ENCODE results near the gene SPZ1.

The SPZ1 gene

DNA sequence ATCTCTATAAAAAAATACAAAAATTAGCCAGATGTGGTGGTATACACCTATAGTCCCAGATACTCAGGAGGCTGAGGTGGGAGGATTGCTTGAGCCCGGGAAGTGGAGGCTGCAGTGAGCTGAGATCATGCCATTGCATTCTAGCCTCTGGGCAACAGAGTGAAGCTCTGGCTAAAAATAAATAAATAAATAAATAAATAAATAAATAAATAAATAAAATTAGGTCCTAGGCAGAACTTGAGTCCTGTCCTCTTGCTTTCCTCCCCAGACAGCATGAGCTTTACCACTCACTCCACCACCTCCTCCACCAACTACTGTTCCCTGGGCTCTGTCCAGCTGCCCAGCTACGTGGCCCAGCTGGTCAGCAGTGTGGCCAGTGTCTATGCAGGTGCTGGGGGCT lies 31.6 kb upstream of the SPZ1 start:
- Histone ChIP-seq H2BK12ac (ENCODE audit: low read length in 2 of 2) (no peak overlapping the region), H3K4me1 (ENCODE audit: control insufficient read depth, insufficient read depth, low read depth, low read length) (no peaks in the 10 kb centered on the region), H3K4me3 (ENCODE audit: insufficient read depth in 1 of 2, low read depth in 1 of 2, low read length in 2 of 2) (no peak overlapping the region), H2BK5ac (ENCODE audit: low read depth, low read length, poor library complexity, severe bottlenecking) (no peak overlapping the region), H2AK5ac (ENCODE audit: low read length, severe bottlenecking) (no peak overlapping the region), H3K36me3 (ENCODE audit: control insufficient read depth in 1 of 2, insufficient read depth in 2 of 2, low read depth in 1 of 2, low read length in 2 of 2) (no peaks in the 10 kb centered on the region), H4K91ac (ENCODE audit: low read length) (no peak overlapping the region), H3K14ac (ENCODE audit: low read length in 2 of 2) (no peak overlapping the region), H3K27me3 (ENCODE audit: control insufficient read depth in 1 of 2, insufficient read depth in 1 of 2, low read length in 2 of 2) (peaks cover 0 to 20% of the 10 kb centered on the region in 2 experiments), H3K4me2 (ENCODE audit: low read length, poor library complexity, severe bottlenecking) (no peak overlapping the region), H3K9me3 (ENCODE audit: control insufficient read depth, low read length) (no peaks in the 10 kb centered on the region), H3K23ac (ENCODE audit: low read length in 2 of 2) (no peak overlapping the region), H3K79me1 (replicated peaks; ENCODE audit: low read length, poor library complexity, severe bottlenecking) (no peaks in the 10 kb centered on the region), H2BK120ac (ENCODE audit: low read depth, low read length) (no peak overlapping the region), H3K9ac (ENCODE audit: low read length) (no peak overlapping the region), H3K27ac (ENCODE audit: low read length, poor library complexity, severe bottlenecking) (no peak overlapping the region), H2BK15ac (ENCODE audit: low read depth, poor library complexity, severe bottlenecking) (no peak overlapping the region), H2AFZ (ENCODE audit: low read depth, low read length) (no peak overlapping the region), H3K4ac (ENCODE audit: low read depth in 1 of 2, low read length in 2 of 2) (no peak overlapping the region), H3K18ac (ENCODE audit: low read depth in 1 of 2, low read length in 2 of 2) (no peak overlapping the region), H4K8ac (ENCODE audit: low read length) (no peak overlapping the region)
- 54% methylated on average over 2 of the region's 2 CpGs for WGBS
- no peak for DNase-seq

DNA sequence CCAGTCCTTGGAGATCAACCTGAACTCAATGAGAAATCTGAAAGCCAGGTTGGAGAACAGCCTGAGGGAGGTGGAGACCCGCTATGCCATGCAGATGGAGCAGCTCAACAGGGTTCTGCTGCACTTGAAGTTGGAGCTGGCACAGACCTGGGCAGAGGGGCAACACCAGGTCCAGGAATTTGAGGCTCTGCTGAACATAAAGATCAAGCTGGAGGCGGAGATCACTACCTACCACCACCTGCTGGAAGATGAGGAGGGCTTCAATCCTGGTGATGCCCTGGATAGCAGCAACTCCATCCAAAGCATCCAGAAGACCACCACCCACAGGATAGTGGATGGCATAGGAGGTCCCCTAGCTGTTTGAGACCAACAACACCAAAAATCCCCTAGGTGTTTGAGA lies 30.5 kb upstream of the SPZ1 start:
- no peak for DNase-seq
- Histone ChIP-seq H4K8ac (ENCODE audit: low read length) (no peak overlapping the region), H3K27me3 (ENCODE audit: control insufficient read depth in 1 of 2, insufficient read depth in 1 of 2, low read length in 2 of 2) (peaks cover 0 to 20% of the 10 kb centered on the region in 2 experiments), H3K4ac (ENCODE audit: low read depth in 1 of 2, low read length in 2 of 2) (no peak overlapping the region), H3K9ac (ENCODE audit: low read length) (no peak overlapping the region), H3K9me3 (ENCODE audit: control insufficient read depth, low read length) (no peaks in the 10 kb centered on the region), H3K36me3 (ENCODE audit: control insufficient read depth in 1 of 2, insufficient read depth in 2 of 2, low read depth in 1 of 2, low read length in 2 of 2) (no peaks in the 10 kb centered on the region), H3K4me2 (ENCODE audit: low read length, poor library complexity, severe bottlenecking) (no peak overlapping the region), H3K18ac (ENCODE audit: low read depth in 1 of 2, low read length in 2 of 2) (no peak overlapping the region), H2BK15ac (ENCODE audit: low read depth, poor library complexity, severe bottlenecking) (no peak overlapping the region), H2BK120ac (ENCODE audit: low read depth, low read length) (no peak overlapping the region), H3K4me3 (ENCODE audit: insufficient read depth in 1 of 2, low read depth in 1 of 2, low read length in 2 of 2) (no peak overlapping the region), H3K4me1 (ENCODE audit: control insufficient read depth, insufficient read depth, low read depth, low read length) (no peaks in the 10 kb centered on the region), H2AK5ac (ENCODE audit: low read length, severe bottlenecking) (no peak overlapping the region), H2BK12ac (ENCODE audit: low read length in 2 of 2) (no peak overlapping the region), H3K79me1 (replicated peaks; ENCODE audit: low read length, poor library complexity, severe bottlenecking) (no peaks in the 10 kb centered on the region), H4K91ac (ENCODE audit: low read length) (no peak overlapping the region), H2BK5ac (ENCODE audit: low read depth, low read length, poor library complexity, severe bottlenecking) (no peak overlapping the region), H3K27ac (ENCODE audit: low read length, poor library complexity, severe bottlenecking) (no peak overlapping the region), H3K14ac (ENCODE audit: low read length in 2 of 2) (no peak overlapping the region), H3K23ac (ENCODE audit: low read length in 2 of 2) (no peak overlapping the region), H2AFZ (ENCODE audit: low read depth, low read length) (no peak overlapping the region)
- 76% methylated on average over 2 of the region's 2 CpGs for WGBS

DNA sequence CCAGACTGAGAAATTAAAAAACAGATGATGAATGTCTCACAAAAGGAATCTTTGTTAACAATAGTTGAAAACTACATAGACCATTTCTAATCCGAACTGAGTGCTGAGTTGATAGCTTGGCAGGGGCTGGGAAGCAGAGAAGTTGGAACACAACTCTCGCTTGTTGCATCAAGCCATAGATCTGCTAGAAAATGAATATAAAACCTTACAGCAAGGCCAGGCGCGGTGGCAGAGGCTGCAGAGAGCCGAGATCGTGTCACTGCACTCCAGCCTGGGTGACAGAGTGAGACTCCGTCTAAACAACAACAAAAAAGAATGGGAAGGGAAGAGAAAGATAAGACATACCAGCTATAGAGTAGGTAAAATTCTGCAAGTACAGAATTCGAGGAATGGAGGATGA lies 28.0 kb upstream of the SPZ1 start:
- Histone ChIP-seq H4K8ac (ENCODE audit: low read length) (no peak overlapping the region), H2BK5ac (ENCODE audit: low read depth, low read length, poor library complexity, severe bottlenecking) (no peak overlapping the region), H3K23ac (ENCODE audit: low read length in 2 of 2) (no peak overlapping the region), H3K27ac (ENCODE audit: low read length, poor library complexity, severe bottlenecking) (no peak overlapping the region), H3K27me3 (ENCODE audit: control insufficient read depth in 1 of 2, insufficient read depth in 1 of 2, low read length in 2 of 2) (peaks cover 0 to 15% of the 10 kb centered on the region in 2 experiments), H2BK120ac (ENCODE audit: low read depth, low read length) (no peak overlapping the region), H3K14ac (ENCODE audit: low read length in 2 of 2) (no peak overlapping the region), H2BK12ac (ENCODE audit: low read length in 2 of 2) (no peak overlapping the region), H2BK15ac (ENCODE audit: low read depth, poor library complexity, severe bottlenecking) (no peak overlapping the region), H3K9me3 (ENCODE audit: control insufficient read depth, low read length) (no peaks in the 10 kb centered on the region), H3K79me1 (replicated peaks; ENCODE audit: low read length, poor library complexity, severe bottlenecking) (no peaks in the 10 kb centered on the region), H3K9ac (ENCODE audit: low read length) (no peak overlapping the region), H3K36me3 (ENCODE audit: control insufficient read depth in 1 of 2, insufficient read depth in 2 of 2, low read depth in 1 of 2, low read length in 2 of 2) (no peaks in the 10 kb centered on the region), H2AK5ac (ENCODE audit: low read length, severe bottlenecking) (no peak overlapping the region), H3K4ac (ENCODE audit: low read depth in 1 of 2, low read length in 2 of 2) (no peak overlapping the region), H2AFZ (ENCODE audit: low read depth, low read length) (no peak overlapping the region), H3K18ac (ENCODE audit: low read depth in 1 of 2, low read length in 2 of 2) (no peak overlapping the region), H4K91ac (ENCODE audit: low read length) (no peak overlapping the region), H3K4me1 (ENCODE audit: control insufficient read depth, insufficient read depth, low read depth, low read length) (no peaks in the 10 kb centered on the region), H3K4me2 (ENCODE audit: low read length, poor library complexity, severe bottlenecking) (no peak overlapping the region), H3K4me3 (ENCODE audit: insufficient read depth in 1 of 2, low read depth in 1 of 2, low read length in 2 of 2) (no peak overlapping the region)
- WGBS = 86% methylated on average over 8 of the region's 8 CpGs
- DNase-seq = no peak

DNA sequence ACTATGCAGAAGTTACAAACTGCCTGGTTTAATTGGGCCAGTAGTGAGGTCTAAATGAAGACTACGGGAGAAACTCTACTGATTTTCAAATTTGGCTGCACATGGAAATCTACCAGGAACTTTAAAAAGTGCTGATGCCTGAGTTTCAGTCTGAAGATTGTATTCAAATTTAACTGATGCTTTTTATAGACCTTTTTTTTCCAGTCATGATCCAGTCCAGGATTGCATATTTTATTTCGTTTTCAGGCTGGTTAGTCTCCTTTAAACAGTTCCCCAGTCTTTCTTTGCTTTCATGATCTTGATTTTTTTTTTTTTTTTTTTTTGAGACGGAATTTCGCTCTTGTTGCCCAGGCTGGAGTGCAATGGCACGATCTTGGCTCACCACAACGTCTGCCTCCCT lies 23.7 kb upstream of the SPZ1 start:
- no peak overlapping the region for H2BK12ac ChIP-seq (ENCODE audit: low read length in 2 of 2)
- H4K91ac ChIP-seq (ENCODE audit: low read length) = no peak overlapping the region
- no peak overlapping the region for H3K4me3 ChIP-seq (ENCODE audit: insufficient read depth in 1 of 2, low read depth in 1 of 2, low read length in 2 of 2)
- no peak overlapping the region for H4K8ac ChIP-seq (ENCODE audit: low read length)
- no peaks in the 10 kb centered on the region for H3K4me1 ChIP-seq (ENCODE audit: control insufficient read depth, insufficient read depth, low read depth, low read length)
- H3K9me3 ChIP-seq (ENCODE audit: control insufficient read depth, low read length) = no peaks in the 10 kb centered on the region
- no peak overlapping the region for H2BK120ac ChIP-seq (ENCODE audit: low read depth, low read length)
- no peak overlapping the region for H3K4me2 ChIP-seq (ENCODE audit: low read length, poor library complexity, severe bottlenecking)
- no peak for DNase-seq
- WGBS = 76% methylated on average over 3 of the region's 6 CpGs
- H2BK5ac ChIP-seq (ENCODE audit: low read depth, low read length, poor library complexity, severe bottlenecking) = no peak overlapping the region
- no peaks in the 10 kb centered on the region for H3K36me3 ChIP-seq (ENCODE audit: control insufficient read depth in 1 of 2, insufficient read depth in 2 of 2, low read depth in 1 of 2, low read length in 2 of 2)
- H3K4ac ChIP-seq (ENCODE audit: low read depth in 1 of 2, low read length in 2 of 2) = no peak overlapping the region
- H3K18ac ChIP-seq (ENCODE audit: low read depth in 1 of 2, low read length in 2 of 2) = no peak overlapping the region
- H3K9ac ChIP-seq (ENCODE audit: low read length) = no peak overlapping the region
- no peak overlapping the region for H3K27ac ChIP-seq (ENCODE audit: low read length, poor library complexity, severe bottlenecking)
- no peak overlapping the region for H3K14ac ChIP-seq (ENCODE audit: low read length in 2 of 2)
- H2AK5ac ChIP-seq (ENCODE audit: low read length, severe bottlenecking) = no peak overlapping the region
- peaks cover 0 to 7% of the 10 kb centered on the region in 2 experiments for H3K27me3 ChIP-seq (ENCODE audit: control insufficient read depth in 1 of 2, insufficient read depth in 1 of 2, low read length in 2 of 2)
- H2AFZ ChIP-seq (ENCODE audit: low read depth, low read length) = no peak overlapping the region
- H2BK15ac ChIP-seq (ENCODE audit: low read depth, poor library complexity, severe bottlenecking) = no peak overlapping the region
- H3K79me1 ChIP-seq (replicated peaks; ENCODE audit: low read length, poor library complexity, severe bottlenecking) = no peaks in the 10 kb centered on the region
- H3K23ac ChIP-seq (ENCODE audit: low read length in 2 of 2) = no peak overlapping the region

All from mesenchymal stem cell (in vitro differentiated cells and primary cell).